ENCODE data around the gene POLR1G. TPM values are rescaled to one million over a fixed set of nuclear protein-coding genes. Genes with fewer than 3 reads are reported as not detected.

Gene POLR1G
- total and polyA plus RNA-seq, 9 of the 15 experiments (the other 6 are each of a cell fraction or from before 2014, with no cell fraction given) = 3.0 to 50.1 (median 27.4) TPM

GRCh38 chr19:45423589-45424190 lies 17.2 kb downstream of the POLR1G start, which contains the start of gene ERCC1 (continued):
- no peak; the same call in 1 of the 2 replicates for TF ChIP-seq REST (IDR thresholded peaks at IDR 0.05; ENCODE audit: borderline replicate concordance)
- no peak; the same call in 1 of the 2 replicates for TF ChIP-seq REST (CRISPR knock-in tag; IDR thresholded peaks at IDR 0.05; ENCODE audit: low read depth)
- no peak for TF ChIP-seq U2AF2 (optimal IDR thresholded peaks at IDR 0.05; ENCODE audit: low read depth, low read length)
- no peak for TF ChIP-seq RBBP5 (IDR thresholded peaks at IDR 0.05; ENCODE audit: borderline replicate concordance, insufficient read depth, low read length, poor library complexity, severe bottlenecking)
- no peak for TF ChIP-seq ZBTB12 (CRISPR knock-in tag; IDR thresholded peaks at IDR 0.05)
- peak; percentile 65 for TF ChIP-seq MXD1 (CRISPR knock-in tag; IDR thresholded peaks at IDR 0.05; ENCODE audit: borderline replicate concordance, poor library complexity, severe bottlenecking)
- 0 out of 4 replicates have a peak, but pooled peaks of 1 of the 2 experiments have one; percentile 10 for TF ChIP-seq ZNF318 (IDR thresholded peaks at IDR 0.05; ENCODE audit: borderline replicate concordance in 1 of 2, low read depth in 1 of 2)

Measured in K562 (cell line).